22Rv1 (cell line): ENCODE results near the gene KCNQ1.

Source experiments
- CTCF ChIP-seq: fragments of 450-650 bp; IDR thresholded peaks from 2 replicates; pipeline ENCODE4 v1.5.1; 2017; ENCODE audit warnings: mild to moderate bottlenecking
- ZFX ChIP-seq: fragments of 450-650 bp; IDR thresholded peaks from 2 replicates; pipeline ENCODE4 v1.6.1; 2017; ENCODE audit warnings: antibody characterized with exemption, borderline replicate concordance

GRCh38 chr11:2542406-2542805 is 97.6 kb downstream of the KCNQ1 start:
- TF ChIP-seq CTCF (no peak), ZFX (no peak)
